H1 (cell line): ENCODE data around the gene UBE3C. TPM values are rescaled to one million over a fixed set of nuclear protein-coding genes. Genes with fewer than 3 reads are reported as not detected.

Experiments used
- SAP30 ChIP-seq: fragments of 300-600 bp; sonication (generic); IDR thresholded peaks from 2 replicates; pipeline ENCODE4 v1.7.1; 2012; ENCODE audit warnings: low read length, moderate library complexity, mild to moderate bottlenecking, inconsistent platforms; ENCODE audit not compliant: insufficient read depth, insufficient replicate concordance
- polyA plus RNA-seq, 7 experiments: library from polyadenylated mRNA; depleted of rRNA in 3 of 7; stranded (reverse) in 5 of 7; unstranded in 2 of 7; fragments of >200 nt in 5 of 7; fragments of 200-250 nt in 2 of 7; gene quantifications; 1 replicate in 5 of 7; 2 replicates in 1 of 7; 4 replicates in 1 of 7; pipeline versions ENCODE4 v1.2.1 to v1.2.3, GENCODE V29; 2011 to 2013; ENCODE audit warnings: missing spikeins in 2 of 7, mixed read lengths in 2 of 7
- total RNA-seq: library from RNA; stranded (reverse); fragmentation: NEBNext Ultra II Directional; extraction: Animal tissue kit (Norgen Biotek cat#: 25700); gene quantifications from 2 replicates; pipeline ENCODE4 v1.2.1, GENCODE V29; 2021

UBE3C gene
- total and polyA plus RNA-seq, 2 of the 8 experiments (the other 6 are each of a cell fraction or from before 2014, with no cell fraction given), result 32.0 to 54.1 TPM

DNA sequence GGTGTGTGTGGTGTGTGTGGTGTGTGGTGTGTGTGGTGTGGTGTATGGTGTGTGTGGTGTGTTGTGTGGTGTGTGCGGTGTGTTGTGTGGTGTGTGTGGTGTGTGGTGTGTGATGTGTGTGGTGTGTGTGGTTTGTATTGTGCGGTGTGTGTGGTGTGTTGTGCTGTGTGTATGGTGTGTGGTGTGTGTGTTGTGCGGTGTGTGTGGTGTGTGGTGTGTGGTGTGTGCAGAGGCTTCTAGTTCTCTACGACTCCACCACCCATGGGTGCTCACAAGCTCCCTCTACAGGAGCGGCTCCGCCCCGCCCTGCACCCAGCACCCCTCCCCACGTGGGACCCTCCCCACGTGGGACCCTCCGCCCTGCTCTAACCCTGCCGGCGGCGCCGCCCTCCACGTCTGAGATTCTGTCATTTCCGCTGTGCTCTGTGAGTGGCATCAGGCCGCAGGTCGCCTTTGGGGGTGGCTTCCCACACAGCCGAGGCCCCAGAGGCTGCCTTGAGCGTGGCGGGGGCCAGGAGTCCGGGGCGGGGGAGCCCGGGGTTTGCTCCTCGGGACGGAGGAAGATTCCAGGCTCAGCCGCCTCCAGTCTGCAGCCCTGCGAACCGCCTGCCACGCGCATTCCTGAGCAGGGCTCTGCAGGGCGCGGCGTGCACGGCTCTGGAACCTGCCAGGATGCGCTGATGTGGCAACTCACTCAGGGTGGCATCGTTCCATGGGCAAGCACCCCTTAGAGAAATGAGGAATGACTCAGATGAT is 161.1 kb downstream of the UBE3C start (continued):
- TF ChIP-seq SAP30, result no peak
